SU-DHL-6 (cell line): ENCODE results near the gene FARS2.

Experiments used
- CTCF ChIP-seq: fragments of 200-600 bp; sonication (generic); IDR thresholded peaks from one replicate; pipeline ENCODE4 v1.5.1; 2017; ENCODE audit warnings: antibody characterized with exemption, mild to moderate bottlenecking, low read length, moderate library complexity; ENCODE audit not compliant: insufficient read depth, poor library complexity, severe bottlenecking
- EZH2phosphoT487 ChIP-seq: fragments of 200-600 bp; sonication (generic), shearing (Covaris generic); conservative IDR thresholded peaks from 2 replicates; pipeline ENCODE4 v1.6.1; 2018; ENCODE audit warnings: mild to moderate bottlenecking, antibody characterized with exemption, low read length, moderate library complexity, mixed read lengths

- no peak for TF ChIP-seq CTCF
- TF ChIP-seq EZH2phosphoT487 = no peak
Observed at GRCh38 chr6:5728351-5729079, 467.2 kb downstream of the FARS2 start.
